Measurements from ENCODE around the gene PEX26. TPM values are rescaled to one million over a fixed set of nuclear protein-coding genes. Genes with fewer than 3 reads are reported as not detected.

The PEX26 gene
- total and polyA plus RNA-seq, 2 of the 13 experiments (the other 11 are each of a cell fraction or from before 2014, with no cell fraction given): 10.6 to 25.1 TPM

DNA sequence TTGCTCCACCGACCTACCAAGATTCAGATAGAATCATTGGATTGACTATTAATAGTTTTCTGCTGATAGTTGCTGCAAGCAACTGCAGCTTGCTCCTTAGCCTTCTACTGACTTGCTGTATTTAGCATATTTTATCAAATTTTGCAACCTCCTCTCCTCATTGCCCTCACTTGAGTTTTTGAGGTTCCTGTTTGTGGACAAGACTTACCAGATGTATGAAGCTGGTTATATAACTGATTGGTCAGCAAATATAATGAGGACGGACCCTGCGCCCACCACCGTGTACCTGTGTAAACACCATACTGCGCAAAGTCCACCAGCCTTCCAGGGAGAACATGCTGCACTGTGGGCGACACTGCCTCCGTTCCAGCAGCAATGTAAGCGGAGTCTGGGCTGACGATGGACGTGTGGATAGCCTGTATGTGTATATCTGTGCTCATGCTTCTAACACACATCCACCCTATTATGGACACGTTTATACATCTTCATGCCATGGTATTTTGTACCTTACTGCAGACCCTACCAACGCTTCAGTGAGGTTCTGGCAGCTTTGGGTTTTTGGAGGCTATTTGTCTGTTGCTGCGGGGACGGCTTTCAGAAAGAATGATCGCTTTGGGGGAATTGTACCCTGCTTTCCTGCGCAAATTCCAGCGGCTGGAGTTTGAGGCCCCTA, 70.6 kb downstream of the PEX26 start (continued):
- no peak for TF ChIP-seq TSC22D2 (CRISPR knock-in tag; IDR thresholded peaks at IDR 0.05; ENCODE audit: borderline replicate concordance)
- TF ChIP-seq, protein P1, sequence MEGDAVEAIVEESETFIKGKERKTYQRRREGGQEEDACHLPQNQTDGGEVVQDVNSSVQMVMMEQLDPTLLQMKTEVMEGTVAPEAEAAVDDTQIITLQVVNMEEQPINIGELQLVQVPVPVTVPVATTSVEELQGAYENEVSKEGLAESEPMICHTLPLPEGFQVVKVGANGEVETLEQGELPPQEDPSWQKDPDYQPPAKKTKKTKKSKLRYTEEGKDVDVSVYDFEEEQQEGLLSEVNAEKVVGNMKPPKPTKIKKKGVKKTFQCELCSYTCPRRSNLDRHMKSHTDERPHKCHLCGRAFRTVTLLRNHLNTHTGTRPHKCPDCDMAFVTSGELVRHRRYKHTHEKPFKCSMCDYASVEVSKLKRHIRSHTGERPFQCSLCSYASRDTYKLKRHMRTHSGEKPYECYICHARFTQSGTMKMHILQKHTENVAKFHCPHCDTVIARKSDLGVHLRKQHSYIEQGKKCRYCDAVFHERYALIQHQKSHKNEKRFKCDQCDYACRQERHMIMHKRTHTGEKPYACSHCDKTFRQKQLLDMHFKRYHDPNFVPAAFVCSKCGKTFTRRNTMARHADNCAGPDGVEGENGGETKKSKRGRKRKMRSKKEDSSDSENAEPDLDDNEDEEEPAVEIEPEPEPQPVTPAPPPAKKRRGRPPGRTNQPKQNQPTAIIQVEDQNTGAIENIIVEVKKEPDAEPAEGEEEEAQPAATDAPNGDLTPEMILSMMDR (CRISPR knock-in tag; IDR thresholded peaks at IDR 0.05): peak; percentile 47
- peak; percentile 95 for TF ChIP-seq ZNF441 (CRISPR knock-in tag; IDR thresholded peaks at IDR 0.05; ENCODE audit: borderline replicate concordance)
- TF ChIP-seq ZNF75D (CRISPR knock-in tag; IDR thresholded peaks at IDR 0.05; ENCODE audit: borderline replicate concordance): no peak
- TF ChIP-seq ZFP36L1 (CRISPR knock-in tag; IDR thresholded peaks at IDR 0.05): peak; percentile 81; the same call in 1 of the 2 replicates
- no peak for TF ChIP-seq NCOA1 (CRISPR knock-in tag; IDR thresholded peaks at IDR 0.05)
- 0 out of 2 replicates have a peak, but pooled peaks have one; percentile 46 for TF ChIP-seq HOXA5 (CRISPR knock-in tag; IDR thresholded peaks at IDR 0.05)
- TF ChIP-seq, protein P2, sequence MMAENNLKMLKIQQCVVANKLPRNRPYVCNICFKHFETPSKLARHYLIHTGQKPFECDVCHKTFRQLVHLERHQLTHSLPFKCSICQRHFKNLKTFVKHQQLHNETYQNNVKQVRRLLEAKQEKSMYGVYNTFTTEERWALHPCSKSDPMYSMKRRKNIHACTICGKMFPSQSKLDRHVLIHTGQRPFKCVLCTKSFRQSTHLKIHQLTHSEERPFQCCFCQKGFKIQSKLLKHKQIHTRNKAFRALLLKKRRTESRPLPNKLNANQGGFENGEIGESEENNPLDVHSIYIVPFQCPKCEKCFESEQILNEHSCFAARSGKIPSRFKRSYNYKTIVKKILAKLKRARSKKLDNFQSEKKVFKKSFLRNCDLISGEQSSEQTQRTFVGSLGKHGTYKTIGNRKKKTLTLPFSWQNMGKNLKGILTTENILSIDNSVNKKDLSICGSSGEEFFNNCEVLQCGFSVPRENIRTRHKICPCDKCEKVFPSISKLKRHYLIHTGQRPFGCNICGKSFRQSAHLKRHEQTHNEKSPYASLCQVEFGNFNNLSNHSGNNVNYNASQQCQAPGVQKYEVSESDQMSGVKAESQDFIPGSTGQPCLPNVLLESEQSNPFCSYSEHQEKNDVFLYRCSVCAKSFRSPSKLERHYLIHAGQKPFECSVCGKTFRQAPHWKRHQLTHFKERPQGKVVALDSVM (CRISPR knock-in tag; IDR thresholded peaks at IDR 0.05): peak; percentile 84
- TF ChIP-seq KLF16 (CRISPR knock-in tag; IDR thresholded peaks at IDR 0.05): peak in 1 of 2 experiments; percentile 92; a peak in 2 of 4 replicates
- TF ChIP-seq ZNF362 (CRISPR knock-in tag; IDR thresholded peaks at IDR 0.05; ENCODE audit: borderline replicate concordance): peak; percentile 77
- no peak for TF ChIP-seq ZNF235 (CRISPR knock-in tag; IDR thresholded peaks at IDR 0.05; ENCODE audit: borderline replicate concordance)
- peak; percentile 73; the same call in 1 of the 2 replicates for TF ChIP-seq ESRRA (CRISPR knock-in tag; IDR thresholded peaks at IDR 0.05; ENCODE audit: low read depth)
- no peak for TF ChIP-seq USF2 (IDR thresholded peaks at IDR 0.05; ENCODE audit: low read depth, low read length)
- no peak for TF ChIP-seq USF2 (CRISPR knock-in tag; IDR thresholded peaks at IDR 0.05; ENCODE audit: borderline replicate concordance)
- TF ChIP-seq, protein P3, sequence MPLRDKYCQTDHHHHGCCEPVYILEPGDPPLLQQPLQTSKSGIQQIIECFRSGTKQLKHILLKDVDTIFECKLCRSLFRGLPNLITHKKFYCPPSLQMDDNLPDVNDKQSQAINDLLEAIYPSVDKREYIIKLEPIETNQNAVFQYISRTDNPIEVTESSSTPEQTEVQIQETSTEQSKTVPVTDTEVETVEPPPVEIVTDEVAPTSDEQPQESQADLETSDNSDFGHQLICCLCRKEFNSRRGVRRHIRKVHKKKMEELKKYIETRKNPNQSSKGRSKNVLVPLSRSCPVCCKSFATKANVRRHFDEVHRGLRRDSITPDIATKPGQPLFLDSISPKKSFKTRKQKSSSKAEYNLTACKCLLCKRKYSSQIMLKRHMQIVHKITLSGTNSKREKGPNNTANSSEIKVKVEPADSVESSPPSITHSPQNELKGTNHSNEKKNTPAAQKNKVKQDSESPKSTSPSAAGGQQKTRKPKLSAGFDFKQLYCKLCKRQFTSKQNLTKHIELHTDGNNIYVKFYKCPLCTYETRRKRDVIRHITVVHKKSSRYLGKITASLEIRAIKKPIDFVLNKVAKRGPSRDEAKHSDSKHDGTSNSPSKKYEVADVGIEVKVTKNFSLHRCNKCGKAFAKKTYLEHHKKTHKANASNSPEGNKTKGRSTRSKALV (CRISPR knock-in tag; IDR thresholded peaks at IDR 0.05): no peak
- no peak for TF ChIP-seq PCBP2 (optimal IDR thresholded peaks at IDR 0.05; ENCODE audit: low read depth, low read length, poor library complexity, severe bottlenecking)
- 0 out of 2 replicates have a peak, but pooled peaks have one; percentile 35 for TF ChIP-seq MZF1 (CRISPR knock-in tag; IDR thresholded peaks at IDR 0.05; ENCODE audit: borderline replicate concordance)
- TF ChIP-seq ZNF569 (CRISPR knock-in tag; IDR thresholded peaks at IDR 0.05; ENCODE audit: borderline replicate concordance): no peak
- peak; percentile 66; the same call in 1 of the 2 replicates for TF ChIP-seq SIX4 (CRISPR knock-in tag; IDR thresholded peaks at IDR 0.05)
